Activated CD4-positive, CD25-positive, alpha-beta regulatory T cell treated with anti-CD3 and anti-CD28 coated beads, Interleukin-2, amount 50 U/mL, for 24 hours (primary cell): ENCODE measurements around the gene MUL1.

Experiments used
- ATAC-seq, 2 donors: fragments of 150-1000 bp; cut with Tn5 transposase; one replicate each; pipeline ENCODE4 v1.10.0; 2021; ENCODE audit warnings: mild to moderate bottlenecking in 1 of 2, moderate library complexity in 1 of 2

The MUL1 gene

DNA sequence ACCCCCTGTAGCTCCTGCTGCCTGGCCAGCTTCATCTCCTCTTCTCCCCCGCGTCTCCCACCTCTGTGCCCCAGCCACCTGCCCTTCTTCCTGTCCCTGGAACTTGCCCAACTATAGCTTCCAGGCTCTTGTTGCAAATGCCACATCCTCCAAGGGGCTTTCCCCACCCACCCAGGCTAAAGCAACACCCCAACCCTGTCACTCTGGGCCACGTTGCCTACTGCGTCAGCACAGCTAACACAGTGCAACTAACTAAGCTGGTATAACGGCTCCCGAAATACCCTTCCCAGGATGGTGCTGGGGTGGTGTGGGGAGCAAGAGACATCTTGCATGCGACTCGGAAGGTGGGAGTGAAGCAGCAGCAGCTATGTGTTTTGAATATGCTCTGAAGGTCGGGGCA lies 41.7 kb downstream of the MUL1 start:
- ATAC-seq, result peak; percentile 41 to 69

DNA sequence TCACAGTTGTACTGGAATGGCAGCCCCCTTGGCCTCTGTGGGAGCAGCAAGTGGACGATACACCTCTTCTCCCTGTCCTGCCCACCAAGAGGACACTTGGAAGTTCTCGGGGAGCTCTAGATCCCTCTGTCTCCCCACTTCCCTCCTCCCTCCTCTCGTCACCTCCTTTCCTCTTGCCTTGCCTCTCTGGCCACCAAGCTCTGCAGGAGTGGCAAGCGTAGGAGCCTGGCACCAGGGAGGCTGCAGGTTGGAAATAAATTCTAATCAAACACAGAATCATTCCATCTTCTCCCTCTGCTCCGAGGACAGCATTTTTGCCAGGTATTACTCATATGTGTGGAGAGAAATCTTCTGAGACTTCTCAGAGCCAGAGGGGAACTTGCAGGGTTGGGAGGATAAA lies 42.8 kb downstream of the MUL1 start:
- no peak for ATAC-seq

DNA sequence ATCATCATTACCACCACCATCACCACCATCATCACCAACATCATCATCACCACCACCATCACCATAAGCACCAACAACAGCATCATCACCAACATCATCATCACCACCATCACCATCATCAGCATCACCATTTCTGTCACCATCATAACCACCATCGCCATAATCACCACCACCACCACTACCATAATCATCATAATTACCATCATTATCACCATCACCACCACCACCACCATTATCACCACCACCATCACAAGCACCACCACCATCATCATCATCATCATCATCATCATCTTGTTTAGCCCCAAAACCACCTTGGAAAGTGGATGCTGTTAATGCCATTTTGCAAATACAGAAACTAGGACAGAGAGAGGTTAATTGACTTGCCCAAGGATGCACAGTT lies 44.4 kb downstream of the MUL1 start:
- no peak for ATAC-seq

DNA sequence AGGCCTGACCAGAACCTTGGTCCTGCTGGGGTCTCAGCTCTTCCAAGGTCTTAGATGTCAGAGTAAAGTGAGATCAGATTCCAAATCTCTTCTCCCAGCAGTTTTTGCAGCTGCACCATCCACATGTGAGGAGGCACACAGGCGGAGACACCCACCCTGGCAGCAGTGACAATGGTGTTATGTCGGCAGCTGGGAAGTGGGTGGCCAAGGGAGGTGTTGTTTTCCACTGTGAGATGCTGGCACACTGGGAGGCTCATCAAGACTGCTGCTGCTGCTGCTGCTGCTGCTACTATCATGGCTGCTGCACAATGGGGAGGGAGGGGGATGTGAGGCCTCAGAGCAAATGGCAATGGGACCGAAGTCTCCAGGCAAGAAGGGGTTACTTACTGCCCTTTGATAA lies 45.6 kb downstream of the MUL1 start:
- no peak for ATAC-seq

DNA sequence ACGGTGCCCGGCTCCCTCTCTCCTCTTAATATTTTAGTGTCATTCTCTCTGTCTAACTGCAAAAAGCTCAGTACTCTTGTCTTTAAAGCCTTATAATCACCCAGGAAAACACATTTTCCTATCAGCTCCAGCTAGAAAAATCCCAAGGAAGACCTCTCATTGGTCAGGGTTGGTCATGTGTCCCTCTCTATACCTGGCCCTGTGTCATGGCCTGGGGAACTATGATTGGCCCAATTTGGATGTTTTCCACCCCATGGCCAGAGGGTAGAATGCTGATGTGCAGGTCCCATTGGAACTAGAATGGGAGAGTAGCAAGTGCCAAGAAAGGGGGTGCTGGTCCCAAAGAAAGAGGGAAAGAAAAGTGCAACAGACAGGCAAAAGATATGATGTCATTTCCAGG lies 49.2 kb downstream of the MUL1 start:
- no peak for ATAC-seq

DNA sequence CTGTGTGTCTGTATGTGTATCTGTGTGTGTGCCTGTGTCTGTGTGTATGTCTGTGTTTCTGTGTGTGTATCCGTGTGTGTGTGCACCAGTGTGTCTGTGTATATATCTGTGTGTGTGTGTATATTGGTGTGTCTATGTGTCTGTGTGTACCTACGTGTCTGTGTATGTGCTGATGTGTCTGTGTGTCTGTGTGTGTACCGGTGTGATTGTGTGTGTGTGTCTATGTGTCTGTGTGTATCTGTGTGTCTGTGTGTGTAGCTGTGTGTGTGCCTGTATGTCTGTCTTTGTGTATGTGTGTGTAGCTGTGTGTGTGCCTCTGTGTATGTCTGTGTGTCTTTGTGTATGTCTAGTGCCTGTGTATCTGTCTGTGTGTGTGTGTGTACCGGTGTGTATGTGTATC lies 53.9 kb downstream of the MUL1 start:
- ATAC-seq, result no peak

DNA sequence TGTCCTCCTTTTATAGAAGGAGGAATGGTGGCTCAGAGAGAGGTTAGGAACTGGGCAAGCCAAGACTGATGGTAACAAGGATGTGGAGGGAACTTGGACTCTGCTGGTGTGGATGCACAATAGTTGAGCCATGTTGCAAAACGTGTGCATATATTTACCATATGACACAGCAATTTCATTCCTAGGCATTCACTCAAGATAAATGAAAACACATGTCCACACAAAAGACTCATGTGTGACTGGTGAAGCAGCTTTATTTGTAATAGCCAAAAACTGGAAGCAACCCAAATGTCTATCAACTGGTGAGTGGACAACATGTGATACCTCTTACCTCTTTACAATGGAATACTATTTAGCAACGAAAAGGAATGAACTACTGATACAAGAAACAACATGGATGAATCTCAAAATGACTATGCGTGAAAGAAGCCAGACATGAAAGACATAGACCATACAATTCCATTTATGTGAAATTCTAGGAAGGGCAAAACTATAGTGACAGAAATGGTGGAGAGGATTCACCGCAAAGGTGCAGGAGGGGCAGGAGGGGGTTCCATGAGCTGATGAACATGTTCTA lies 58.1 kb downstream of the MUL1 start:
- ATAC-seq, result no peak
